CD4-positive, CD25-positive, alpha-beta regulatory T cell (primary cell): ENCODE measurements around the gene TRMT10B. TPM values are rescaled to one million over a fixed set of nuclear protein-coding genes. Genes with fewer than 3 reads are reported as not detected.

ENCODE experiments used
- ATAC-seq, 2 donors: fragments of 150-1000 bp; cut with Tn5 transposase; one replicate each; pipeline ENCODE4 v1.10.0; 2021; ENCODE audit warnings: low read depth in 2 of 2, moderate number of reproducible peaks in 2 of 2, moderate library complexity in 1 of 2
- DNase-seq, 3 donors: peaks; one replicate each; pipeline versions ENCODE4 v3.0.0 to v3.0.0-alpha.2; 2012 to 2022; ENCODE audit warnings: mixed read lengths in 1 of 3
- H3K27ac ChIP-seq: one replicate; pipeline ENCODE4 v1.7.0; 2013; ENCODE audit warnings: mild to moderate bottlenecking, low read length; ENCODE audit not compliant: insufficient read depth, poor library complexity, severe bottlenecking
- H3K27me3 ChIP-seq: one replicate; pipeline ENCODE4 v1.7.0; 2013; ENCODE audit warnings: low read length; ENCODE audit not compliant: control insufficient read depth, insufficient read depth
- H3K36me3 ChIP-seq: one replicate; pipeline ENCODE4 v1.7.0; 2013; ENCODE audit warnings: mild to moderate bottlenecking, low read length, moderate library complexity; ENCODE audit not compliant: control insufficient read depth, insufficient read depth
- H3K4me1 ChIP-seq: 2 replicates; pipeline ENCODE4 v1.7.0; 2013; ENCODE audit warnings: mild to moderate bottlenecking, low read length; ENCODE audit not compliant: insufficient read depth, control insufficient read depth, poor library complexity, severe bottlenecking
- H3K4me3 ChIP-seq: one replicate; pipeline ENCODE4 v1.7.0; 2013; ENCODE audit warnings: low read depth, mild to moderate bottlenecking, low read length, moderate library complexity
- H3K9me3 ChIP-seq, 2 experiments: 1 replicate in 1 of 2; 2 replicates in 1 of 2; pipeline ENCODE4 v1.7.0; 2013; ENCODE audit warnings: low read length in 2 of 2, mild to moderate bottlenecking in 1 of 2, moderate library complexity in 1 of 2; ENCODE audit not compliant: control insufficient read depth in 2 of 2
- H3K27ac Mint-ChIP-seq, 3 donors: one replicate each; pipeline ENCODE4 v1.8.0; 2020 to 2022; ENCODE audit warnings: mild to moderate bottlenecking in 3 of 3, mixed read lengths in 3 of 3, moderate library complexity in 2 of 3
- H3K27me3 Mint-ChIP-seq: one replicate; pipeline ENCODE4 v1.8.0; 2022; ENCODE audit warnings: mild to moderate bottlenecking, mixed read lengths
- H3K36me3 Mint-ChIP-seq: one replicate; pipeline ENCODE4 v1.8.0; 2020; ENCODE audit warnings: mixed read lengths
- H3K4me1 Mint-ChIP-seq, 4 donors: one replicate each; pipeline ENCODE4 v1.8.0; 2020 to 2022; ENCODE audit warnings: mixed read lengths in 4 of 4, mild to moderate bottlenecking in 1 of 4
- H3K4me3 Mint-ChIP-seq, 4 donors: one replicate each; pipeline ENCODE4 v1.8.0; 2020 to 2022; ENCODE audit warnings: mild to moderate bottlenecking in 4 of 4, mixed read lengths in 4 of 4, moderate library complexity in 3 of 4
- H3K9me3 Mint-ChIP-seq, 7 donors: one replicate each; pipeline ENCODE4 v1.8.0; 2020 to 2022; ENCODE audit warnings: mixed read lengths in 7 of 7, mild to moderate bottlenecking in 3 of 7, moderate library complexity in 2 of 7
- polyA plus RNA-seq, 4 donors: library from polyadenylated mRNA; unstranded; fragments of 300-500 nt; fragmentation: Illumina TruSeq; gene quantifications; one replicate each; pipeline ENCODE4 v1.2.3, GENCODE V29; 2021
- total RNA-seq: library from RNA; stranded (reverse); gene quantifications from one replicate; pipeline ENCODE4 v1.2.3, GENCODE V29; 2022

The TRMT10B gene
- total and polyA plus RNA-seq, 5 donors from 2014 or later = 10.7 to 16.2 (median 12.5) TPM

DNA sequence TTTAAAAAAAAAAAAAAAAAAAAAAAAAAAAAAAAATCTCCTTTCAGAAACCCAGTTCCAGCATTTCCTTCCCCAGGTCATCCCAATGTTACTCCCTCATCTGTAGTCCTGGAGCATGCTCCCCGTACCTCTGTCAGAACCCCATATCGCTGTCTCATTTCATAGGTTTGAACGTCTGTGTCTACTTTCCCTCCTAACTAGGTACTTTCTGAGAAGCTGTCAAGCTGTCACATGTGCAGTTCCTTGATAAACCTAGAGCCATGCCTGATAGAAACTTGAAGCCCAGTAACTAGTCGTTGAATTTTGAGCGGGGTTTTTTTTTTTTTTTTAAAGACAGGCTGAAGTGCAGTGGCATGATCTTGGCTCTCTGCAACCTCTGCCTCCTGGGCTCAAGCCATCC, 15.7 kb downstream of the TRMT10B start:
- H3K9me3 Mint-ChIP-seq = no peaks in the 10 kb centered on the region
- Histone ChIP-seq H3K4me1 (no peaks in the 10 kb centered on the region), H3K27me3 (no peaks in the 10 kb centered on the region), H3K27ac (no peak overlapping the region), H3K4me3 (no peak overlapping the region), H3K9me3 (no peaks in the 10 kb centered on the region), H3K36me3 (peaks cover 35% of the 10 kb centered on the region)
- H3K27ac Mint-ChIP-seq = no peak overlapping the region
- DNase-seq (no peak), ATAC-seq (no peak)
- H3K4me3 Mint-ChIP-seq = no peak overlapping the region
- H3K36me3 Mint-ChIP-seq = peaks cover 31% of the 10 kb centered on the region
- peaks cover 0 to 12% (median 4%) of the 10 kb centered on the region in 4 donors for H3K4me1 Mint-ChIP-seq
- H3K27me3 Mint-ChIP-seq = no peaks in the 10 kb centered on the region

DNA sequence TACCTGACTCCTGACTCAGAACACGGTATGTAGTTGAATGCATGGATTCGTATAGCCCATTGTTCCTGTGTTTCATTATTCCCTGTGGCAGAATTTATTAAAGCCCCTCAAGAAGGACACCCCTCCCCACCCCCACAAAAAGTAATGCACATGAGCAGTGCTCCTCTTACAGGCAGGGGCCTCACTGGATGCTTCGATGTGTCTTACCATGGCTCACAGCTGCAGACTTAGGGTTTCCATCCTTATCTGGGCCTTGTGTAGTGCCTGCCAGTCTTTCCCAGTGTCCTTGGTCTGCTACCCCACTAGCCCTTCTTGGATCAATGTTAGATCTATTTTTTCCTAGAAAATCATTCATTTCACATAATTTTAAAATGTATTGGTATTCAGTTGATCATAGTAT, 16.4 kb downstream of the TRMT10B start:
- H3K9me3 ChIP-seq = no peaks in the 10 kb centered on the region
- Mint-ChIP-seq H3K27me3 (no peaks in the 10 kb centered on the region), H3K4me1 (peaks cover 0 to 14% (median 4%) of the 10 kb centered on the region in 4 donors), H3K36me3 (peaks cover 32% of the 10 kb centered on the region), H3K4me3 (no peak overlapping the region), H3K27ac (no peak overlapping the region), H3K9me3 (no peaks in the 10 kb centered on the region)
- no peak overlapping the region for H3K27ac ChIP-seq
- no peak overlapping the region for H3K4me3 ChIP-seq
- no peaks in the 10 kb centered on the region for H3K27me3 ChIP-seq
- H3K4me1 ChIP-seq = no peaks in the 10 kb centered on the region
- DNase-seq (no peak), ATAC-seq (no peak)
- peaks cover 29% of the 10 kb centered on the region for H3K36me3 ChIP-seq

DNA sequence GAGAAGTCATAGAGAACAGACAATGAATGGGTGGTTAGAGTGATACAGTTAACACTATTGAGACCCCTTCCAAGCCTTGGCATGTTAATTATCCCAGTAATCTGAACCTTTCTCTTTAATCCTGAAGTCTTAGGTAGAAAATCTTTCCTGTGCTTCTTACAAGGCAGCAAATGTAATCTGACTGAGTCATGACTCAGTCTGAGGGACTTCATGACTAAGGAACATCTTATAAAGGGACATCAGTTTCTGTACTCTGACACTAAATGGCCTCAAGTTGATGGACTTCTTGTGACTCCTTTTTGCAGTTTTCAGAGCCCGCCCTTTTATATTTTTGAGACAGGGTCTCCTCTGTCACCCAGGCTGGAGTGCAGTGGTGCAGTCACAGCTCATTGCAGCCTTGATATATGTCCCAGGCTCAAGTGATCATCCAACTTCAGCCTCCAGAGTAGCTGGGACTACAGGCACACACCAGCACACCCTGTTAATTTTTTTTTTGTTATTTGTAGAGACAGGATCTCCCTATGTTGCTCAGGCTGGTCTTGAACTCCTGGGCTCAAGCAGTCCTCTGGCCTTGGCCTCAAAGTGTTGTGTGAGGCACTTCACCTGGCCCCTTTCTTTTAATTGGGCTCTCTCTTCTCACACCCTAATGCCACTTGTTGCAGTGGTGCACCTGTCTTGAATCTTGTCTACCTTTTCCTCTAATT, 21.8 kb downstream of the TRMT10B start:
- H3K27ac ChIP-seq = no peak overlapping the region
- Mint-ChIP-seq H3K27me3 (no peaks in the 10 kb centered on the region), H3K36me3 (peaks cover 46% of the 10 kb centered on the region), H3K4me1 (peaks cover 4 to 14% (median 7%) of the 10 kb centered on the region in 4 donors), H3K4me3 (no peak overlapping the region), H3K9me3 (no peaks in the 10 kb centered on the region), H3K27ac (peak overlapping the region in 1 of 3 donors; percentile 62)
- ATAC-seq = no peak
- H3K9me3 ChIP-seq = no peaks in the 10 kb centered on the region
- H3K4me3 ChIP-seq = no peak overlapping the region
- DNase-seq = no peak
- peaks cover 65% of the 10 kb centered on the region for H3K36me3 ChIP-seq
- no peaks in the 10 kb centered on the region for H3K4me1 ChIP-seq
- H3K27me3 ChIP-seq = no peaks in the 10 kb centered on the region

DNA sequence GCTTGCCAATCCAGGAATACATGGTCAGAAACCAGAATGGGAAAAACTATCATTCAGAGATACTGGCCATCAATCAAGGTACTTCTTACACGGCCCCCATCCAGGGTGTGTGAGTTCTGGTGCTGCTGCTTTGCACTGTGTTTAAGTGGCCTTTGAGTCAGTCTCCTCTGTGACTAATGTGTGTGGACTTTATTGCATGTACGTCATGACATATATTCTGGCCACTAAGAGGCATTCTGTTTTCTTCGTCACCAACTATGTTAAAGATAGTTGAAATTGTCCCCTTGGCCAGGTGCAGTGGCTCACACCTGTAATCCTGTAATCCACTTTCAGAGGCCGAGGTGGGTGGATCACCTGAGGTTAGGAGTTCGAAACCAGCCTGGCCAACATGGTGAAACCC, 22.7 kb downstream of the TRMT10B start:
- DNase-seq = no peak
- H3K9me3 Mint-ChIP-seq = no peaks in the 10 kb centered on the region
- no peak overlapping the region for H3K27ac Mint-ChIP-seq
- no peaks in the 10 kb centered on the region for H3K27me3 ChIP-seq
- H3K27ac ChIP-seq = no peak overlapping the region
- no peak for ATAC-seq
- H3K4me1 Mint-ChIP-seq = peaks cover 9 to 16% (median 13%) of the 10 kb centered on the region in 4 donors
- H3K36me3 ChIP-seq = peaks cover 66% of the 10 kb centered on the region
- no peaks in the 10 kb centered on the region for H3K4me1 ChIP-seq
- H3K27me3 Mint-ChIP-seq = no peaks in the 10 kb centered on the region
- no peak overlapping the region for H3K4me3 ChIP-seq
- no peaks in the 10 kb centered on the region for H3K9me3 ChIP-seq
- peaks cover 41% of the 10 kb centered on the region for H3K36me3 Mint-ChIP-seq
- no peak overlapping the region for H3K4me3 Mint-ChIP-seq

DNA sequence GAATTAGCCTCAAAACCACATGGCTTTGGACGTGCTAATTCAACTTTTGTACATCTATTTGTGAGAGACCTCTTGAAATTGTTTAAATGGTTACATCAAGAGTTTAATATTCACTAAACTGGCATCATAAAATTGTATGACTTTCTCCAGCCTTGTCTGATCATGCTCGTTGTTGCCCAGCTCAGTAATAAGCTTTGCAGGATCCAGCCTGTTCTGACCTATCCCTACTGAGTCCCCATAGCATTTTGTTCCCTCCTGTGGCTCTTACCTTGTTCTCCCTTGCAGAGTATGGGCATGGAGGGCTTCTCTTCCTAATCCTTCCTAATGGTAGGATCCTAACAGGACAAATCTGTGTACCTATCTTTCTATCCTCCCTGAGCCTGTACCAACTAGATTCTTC, 24.9 kb downstream of the TRMT10B start:
- Mint-ChIP-seq H3K27me3 (no peaks in the 10 kb centered on the region), H3K4me1 (peaks cover 24 to 35% (median 30%) of the 10 kb centered on the region in 4 donors), H3K27ac (no peak overlapping the region), H3K4me3 (no peak overlapping the region), H3K36me3 (peaks cover 51% of the 10 kb centered on the region), H3K9me3 (no peaks in the 10 kb centered on the region)
- no peak for ATAC-seq
- Histone ChIP-seq H3K9me3 (no peaks in the 10 kb centered on the region), H3K27me3 (no peaks in the 10 kb centered on the region), H3K27ac (no peak overlapping the region), H3K36me3 (peaks cover 71% of the 10 kb centered on the region), H3K4me3 (no peak overlapping the region), H3K4me1 (peaks cover 5% of the 10 kb centered on the region)
- DNase-seq = no peak

DNA sequence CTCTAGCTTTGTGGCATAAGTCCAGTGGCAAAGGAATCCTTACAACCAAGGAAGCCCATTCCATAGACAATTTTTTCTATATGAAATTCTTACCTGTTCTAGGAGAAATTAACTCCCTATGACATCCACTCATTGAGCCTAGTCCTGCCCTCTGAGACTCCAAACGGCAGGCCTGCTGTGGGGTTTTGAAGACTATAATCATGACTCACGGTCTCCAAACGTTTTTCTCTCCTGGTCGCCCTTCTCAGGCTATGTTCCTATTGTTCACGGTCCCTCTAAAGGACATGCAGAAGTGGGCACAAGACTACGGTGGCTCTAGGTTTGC, 30.6 kb downstream of the TRMT10B start:
- Histone ChIP-seq H3K27ac (peak overlapping the region; percentile 86), H3K4me1 (peaks cover 23% of the 10 kb centered on the region), H3K36me3 (peaks cover 42% of the 10 kb centered on the region), H3K27me3 (no peaks in the 10 kb centered on the region), H3K9me3 (no peaks in the 10 kb centered on the region), H3K4me3 (peak overlapping the region; percentile 89)
- no peak for ATAC-seq
- Mint-ChIP-seq H3K36me3 (peaks cover 24% of the 10 kb centered on the region), H3K27me3 (no peaks in the 10 kb centered on the region), H3K4me3 (peak overlapping the region; percentile 96 to 99 (median 98)), H3K9me3 (no peaks in the 10 kb centered on the region), H3K27ac (peak overlapping the region; percentile 96 to 98 (median 96)), H3K4me1 (peaks cover 25 to 50% (median 41%) of the 10 kb centered on the region in 4 donors)
- no peak for DNase-seq

DNA sequence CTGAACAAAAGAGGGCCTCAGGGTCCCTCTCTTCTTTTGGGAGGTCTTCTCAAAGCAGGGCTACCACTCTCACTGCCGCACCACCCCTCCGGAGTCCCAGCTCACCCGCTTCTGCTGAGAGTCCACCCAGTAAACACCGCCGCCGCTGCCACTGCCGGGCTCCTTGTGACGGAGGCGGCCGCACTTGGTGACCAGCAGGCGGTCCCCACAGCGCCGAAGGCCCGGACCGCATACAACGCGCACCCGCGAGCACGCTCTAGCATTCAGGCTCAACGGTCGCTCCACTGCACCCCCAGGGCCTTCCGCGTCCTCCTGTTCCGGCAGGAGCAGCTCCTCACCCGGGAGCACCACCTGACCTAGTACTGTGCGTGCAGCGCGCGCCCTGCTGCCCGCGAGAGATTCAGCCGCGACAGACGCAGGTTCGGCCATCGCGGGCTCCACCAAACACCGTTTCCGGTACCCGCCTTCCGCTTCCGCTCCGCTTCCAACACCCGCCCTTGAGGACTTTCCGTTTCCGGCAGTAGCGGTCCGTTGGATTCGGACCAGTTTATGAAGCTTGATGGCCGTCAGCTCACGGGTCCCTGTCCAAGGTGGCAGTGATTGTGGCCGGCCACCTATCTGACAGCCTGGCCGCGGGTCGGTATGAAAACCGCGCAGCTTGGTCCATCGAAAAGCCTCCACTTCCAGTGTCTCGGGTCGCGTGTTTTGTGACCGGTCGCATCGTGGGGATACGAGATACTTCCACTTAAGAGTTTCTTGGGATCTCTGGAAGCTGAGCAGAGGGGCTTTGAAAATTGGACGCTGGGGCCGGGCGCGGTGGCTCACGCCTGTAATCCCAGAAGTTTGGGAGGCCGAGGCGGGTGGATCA, 31.2 kb downstream of the TRMT10B start, which contains the start of gene EXOSC3:
TSS of gene EXOSC3 (minus strand) at position 449 of the 868 bp plus-strand sequence. CDS start at position 429, 20 bp downstream.
- no peaks in the 10 kb centered on the region for H3K9me3 ChIP-seq
- Mint-ChIP-seq H3K4me3 (peak within 1 kb of the TSS; percentile 96 to 99 (median 98)), H3K27ac (peak within 1 kb of the TSS; percentile 96 to 98 (median 96)), H3K27me3 (no peaks in the 10 kb centered on the region), H3K9me3 (no peaks in the 10 kb centered on the region), H3K4me1 (peaks cover 25 to 50% (median 38%) of the 10 kb centered on the region in 4 donors), H3K36me3 (peaks cover 24% of the 10 kb centered on the region)
- DNase-seq (peak; percentile 81 to 95 (median 84)), ATAC-seq (peak; percentile 87 to 88)
- peaks cover 23% of the 10 kb centered on the region for H3K4me1 ChIP-seq
- H3K4me3 ChIP-seq = peak within 1 kb of the TSS; percentile 89
- H3K27me3 ChIP-seq = no peaks in the 10 kb centered on the region
- peaks cover 36% of the 10 kb centered on the region for H3K36me3 ChIP-seq
- peak within 1 kb of the TSS; percentile 86 for H3K27ac ChIP-seq
